ENCODE data around the gene ZBP1.

Gene ZBP1

GRCh38 chr20:57658447-57658832 is 38.2 kb upstream of the ZBP1 start:
- DNase-seq, result no peak

- no peak for DNase-seq
These were observed 37.6 kb upstream of the ZBP1 start for GRCh38 chr20:57657535-57658446.

- DNase-seq, result no peak
These were observed 36.8 kb upstream of the ZBP1 start for GRCh38 chr20:57656821-57657534.

GRCh38 chr20:57656252-57656820 is 36.1 kb upstream of the ZBP1 start:
- no peak for DNase-seq

GRCh38 chr20:57655809-57656155 is 35.6 kb upstream of the ZBP1 start:
- no peak for DNase-seq

- no peak for DNase-seq
These were observed 35.0 kb upstream of the ZBP1 start for GRCh38 chr20:57654998-57655808.

GRCh38 chr20:57654363-57654997 is 34.3 kb upstream of the ZBP1 start:
- DNase-seq, result peak; percentile 46

- no peak for DNase-seq
These were observed 33.7 kb upstream of the ZBP1 start for GRCh38 chr20:57653910-57654309.

GRCh38 chr20:57653546-57653900 is 33.3 kb upstream of the ZBP1 start:
- DNase-seq, result no peak

GRCh38 chr20:57652606-57653545 is 32.6 kb upstream of the ZBP1 start:
- no peak for DNase-seq

- no peak for DNase-seq
These were observed 31.8 kb upstream of the ZBP1 start for GRCh38 chr20:57651881-57652605.

- no peak for DNase-seq
These were observed 30.7 kb upstream of the ZBP1 start for GRCh38 chr20:57650756-57651483.

GRCh38 chr20:57650266-57650665 is 30.0 kb upstream of the ZBP1 start:
- no peak for DNase-seq

GRCh38 chr20:57649617-57650015 is 29.4 kb upstream of the ZBP1 start:
- no peak for DNase-seq

- no peak for DNase-seq
These were observed 28.8 kb upstream of the ZBP1 start for GRCh38 chr20:57648878-57649616.

- DNase-seq, result no peak
These were observed 27.9 kb upstream of the ZBP1 start for GRCh38 chr20:57647933-57648785.

- no peak for DNase-seq
These were observed 27.0 kb upstream of the ZBP1 start for GRCh38 chr20:57647006-57647932.

Data from hematopoietic multipotent progenitor cell treated with erythropoietin and hydrocortisone succinate and interleukin-3 and kit ligand, for 8 days (in vitro differentiated cells).